Thoracic aorta endothelial cell (primary cell): ENCODE data around the gene OLIG1. TPM values are rescaled to one million over a fixed set of nuclear protein-coding genes. Genes with fewer than 3 reads are reported as not detected.

Experiments
- total RNA-seq: library from RNA; depleted of rRNA; stranded (reverse); fragments of >200 nt; gene quantifications from 2 replicates; pipeline ENCODE4 v1.2.3, GENCODE V29; 2012

The OLIG1 gene
- total RNA-seq: not detected in 2 replicates

GRCh38 chr21:33069994-33070743 lies at the start of gene OLIG1:
TSS of gene OLIG1 (plus strand) at chr21:33070141. CDS start at chr21:33070247, 106 bp downstream.

GRCh38 chr21:33025489-33026442 lies 44.2 kb upstream of the OLIG1 start, which contains the start of gene OLIG2:
TSS of gene OLIG2 (plus strand) at chr21:33025935. CDS start at chr21:33026863, 928 bp downstream.

Other genes with a start within 250 kb of the OLIG1 start
- not detected in 2 replicates for gene OLIG2, start 44.2 kb upstream of the OLIG1 start, total RNA-seq
- 20.1 and 23.1 TPM in 2 replicates for gene IFNAR2, start 159.8 kb downstream of the OLIG1 start, total RNA-seq
- gene IL10RB, start 196.2 kb downstream of the OLIG1 start, total RNA-seq: 32.2 and 38.1 TPM in 2 replicates